ENCODE data around the gene COX6A2. TPM values are rescaled to one million over a fixed set of nuclear protein-coding genes. Genes with fewer than 3 reads are reported as not detected.

COX6A2 gene
- total RNA-seq, 2 experiments from 2014 or later = not detected

DNA sequence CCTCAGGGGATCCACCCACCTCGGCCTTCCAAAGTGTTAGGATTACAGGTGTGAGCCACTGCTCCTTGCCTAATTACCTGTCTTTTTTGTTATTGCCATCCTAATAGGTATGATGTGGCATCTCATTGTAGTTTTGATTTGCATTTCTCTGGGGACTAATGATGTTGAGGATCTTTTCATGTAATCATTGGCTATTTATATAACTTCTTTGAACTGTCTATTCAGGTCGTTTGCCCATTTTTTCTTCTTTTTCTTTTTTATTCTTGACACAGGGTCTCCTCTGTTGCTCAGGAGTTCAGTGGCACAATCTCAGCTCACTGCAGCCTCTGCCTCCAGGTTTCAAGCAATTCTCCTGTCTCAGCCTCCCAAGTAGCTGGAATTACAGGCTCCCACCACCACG lies 42.5 kb upstream of the COX6A2 start:
- Mint-ChIP-seq H3K27me3 (peaks cover 31% of the 10 kb centered on the region), H3K27ac (no peak overlapping the region), H3K4me3 (no peak overlapping the region), H3K9me3 (no peaks in the 10 kb centered on the region), H3K4me1 (peaks cover 21% of the 10 kb centered on the region), H3K36me3 (peaks cover 4% of the 10 kb centered on the region)
- POLR2A ChIA-PET = interaction anchor here (0.7 kb wide), 1 partner anchor 49 kb away, joined by 6 read pairs; no protein-coding TSS in a partner anchor
- DNase-seq (no peak), ATAC-seq (ENCODE audit: low read depth) (no peak)

DNA sequence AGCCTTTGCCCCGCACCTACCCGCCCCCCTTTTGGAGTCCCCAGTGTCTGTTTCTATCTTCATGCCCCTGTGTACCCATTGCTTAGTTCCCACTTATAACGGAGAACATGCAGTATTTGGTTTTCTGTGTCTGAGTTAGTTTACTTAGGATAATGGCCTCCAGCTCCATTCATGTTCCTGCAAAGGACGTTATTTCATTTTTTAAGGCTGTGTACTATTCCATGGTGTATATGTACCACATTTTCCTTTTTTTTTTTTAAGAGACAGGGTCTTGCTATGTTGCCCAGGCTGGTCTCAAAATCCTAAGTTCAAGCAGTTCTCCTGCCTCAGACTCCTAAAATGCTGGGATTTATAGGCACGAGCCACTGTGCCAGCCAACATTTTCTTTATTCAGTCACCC lies 39.7 kb upstream of the COX6A2 start:
- Mint-ChIP-seq H3K4me3 (no peak overlapping the region), H3K27me3 (peaks cover 18% of the 10 kb centered on the region), H3K9me3 (no peaks in the 10 kb centered on the region), H3K27ac (no peak overlapping the region), H3K36me3 (peaks cover 10% of the 10 kb centered on the region), H3K4me1 (peaks cover 20% of the 10 kb centered on the region)
- POLR2A ChIA-PET = no interaction called here
- DNase-seq (no peak), ATAC-seq (ENCODE audit: low read depth) (no peak)

DNA sequence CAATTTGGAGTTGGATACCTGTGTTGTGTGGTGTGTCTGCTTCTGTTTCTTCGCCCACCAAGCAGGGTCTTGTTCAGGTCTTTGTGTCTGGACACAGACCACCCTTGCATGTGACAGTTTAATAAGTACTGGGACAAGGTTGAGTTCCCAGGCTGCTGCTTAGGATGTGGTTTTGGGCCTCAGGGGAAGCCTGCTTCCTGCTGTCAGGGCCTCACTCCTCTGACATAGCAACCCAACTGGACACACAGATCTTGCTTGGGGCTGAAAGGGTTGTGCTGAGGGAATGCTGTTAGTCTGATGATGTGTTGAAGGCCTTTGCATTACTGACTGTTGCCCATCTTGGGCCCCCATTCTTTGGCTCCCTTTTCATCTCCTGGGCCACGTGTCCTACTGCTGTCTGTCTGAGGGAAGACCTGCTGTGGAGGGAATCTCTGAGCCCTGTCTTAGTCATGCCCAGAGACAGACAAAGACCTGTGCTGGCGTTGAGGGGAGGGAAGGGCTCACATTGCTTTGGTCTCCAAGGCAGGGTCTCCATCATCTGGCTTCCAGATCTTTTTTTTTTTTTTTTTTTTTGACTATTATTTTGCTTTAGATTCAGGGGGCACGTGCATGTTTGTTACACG lies 39.1 kb upstream of the COX6A2 start:
- POLR2A ChIA-PET = no interaction called here
- Mint-ChIP-seq H3K9me3 (no peaks in the 10 kb centered on the region), H3K4me1 (peaks cover 17% of the 10 kb centered on the region), H3K4me3 (peak overlapping the region; percentile 28), H3K27me3 (peaks cover 12% of the 10 kb centered on the region), H3K36me3 (peaks cover 10% of the 10 kb centered on the region), H3K27ac (peak overlapping the region; percentile 78)
- ATAC-seq (ENCODE audit: low read depth) (peak; percentile 74), DNase-seq (no peak)

DNA sequence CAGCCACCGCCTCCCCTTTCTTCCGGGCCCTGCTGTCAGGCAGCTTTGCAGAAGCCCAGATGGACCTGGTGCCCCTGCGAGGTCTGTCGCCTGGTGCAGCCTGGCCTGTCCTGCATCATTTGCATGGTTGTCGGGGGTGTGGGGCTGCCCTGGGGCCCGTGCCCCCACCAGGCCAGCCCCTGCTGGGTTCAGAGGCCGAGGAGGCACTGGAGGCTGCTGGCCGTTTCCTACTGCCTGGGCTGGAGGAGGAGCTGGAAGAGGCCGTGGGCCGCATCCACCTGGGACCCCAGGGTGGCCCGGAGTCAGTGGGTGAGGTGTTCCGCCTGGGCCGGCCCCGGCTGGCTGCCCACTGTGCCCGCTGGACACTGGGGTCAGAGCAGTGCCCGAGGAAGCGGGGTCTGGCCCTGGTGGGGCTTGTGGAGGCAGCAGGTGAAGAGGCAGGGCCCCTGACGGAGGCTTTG lies 38.3 kb upstream of the COX6A2 start:
- Mint-ChIP-seq H3K36me3 (peaks cover 10% of the 10 kb centered on the region), H3K27ac (peak overlapping the region; percentile 78), H3K4me1 (peaks cover 17% of the 10 kb centered on the region), H3K4me3 (no peak overlapping the region), H3K27me3 (peaks cover 8% of the 10 kb centered on the region), H3K9me3 (no peaks in the 10 kb centered on the region)
- DNase-seq (no peak), ATAC-seq (ENCODE audit: low read depth) (no peak)
- POLR2A ChIA-PET = interaction anchor here (0.5 kb wide), 1 partner anchor 697 kb away, joined by 3 read pairs; no protein-coding TSS in a partner anchor

DNA sequence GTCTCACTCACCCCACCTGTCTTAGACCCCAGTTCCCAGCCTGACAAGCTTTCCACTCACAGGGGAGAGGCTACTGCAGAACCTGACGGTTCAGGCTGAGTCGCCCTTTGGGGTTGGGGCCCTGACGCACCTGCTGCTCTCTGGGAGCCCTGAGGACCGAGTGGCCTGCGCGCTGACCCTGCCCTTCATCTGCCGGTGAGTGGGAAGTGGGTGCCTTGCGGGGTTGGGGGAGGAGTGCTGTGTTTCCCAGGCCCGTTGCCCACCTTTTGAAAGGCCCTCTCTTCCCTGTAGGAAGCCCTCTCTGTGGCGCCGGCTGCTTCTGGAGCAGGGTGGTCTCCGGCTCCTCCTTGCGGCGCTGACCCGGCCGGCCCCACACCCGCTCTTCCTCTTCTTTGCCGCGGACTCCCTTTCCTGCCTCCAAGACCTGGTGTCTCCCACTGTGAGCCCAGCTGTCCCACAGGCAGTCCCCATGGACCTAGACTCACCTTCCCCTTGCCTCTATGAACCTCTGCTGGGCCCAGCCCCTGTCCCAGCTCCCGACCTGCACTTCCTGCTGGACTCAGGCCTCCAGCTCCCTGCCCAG lies 37.7 kb upstream of the COX6A2 start:
- Mint-ChIP-seq H3K27me3 (peaks cover 3% of the 10 kb centered on the region), H3K4me3 (no peak overlapping the region), H3K4me1 (peaks cover 21% of the 10 kb centered on the region), H3K9me3 (no peaks in the 10 kb centered on the region), H3K27ac (peak overlapping the region; percentile 25), H3K36me3 (peaks cover 10% of the 10 kb centered on the region)
- POLR2A ChIA-PET = interaction anchor here (0.5 kb wide), 1 partner anchor 696 kb away, joined by 3 read pairs; no protein-coding TSS in a partner anchor
- DNase-seq = no peak
- ATAC-seq (ENCODE audit: low read depth) = no peak

DNA sequence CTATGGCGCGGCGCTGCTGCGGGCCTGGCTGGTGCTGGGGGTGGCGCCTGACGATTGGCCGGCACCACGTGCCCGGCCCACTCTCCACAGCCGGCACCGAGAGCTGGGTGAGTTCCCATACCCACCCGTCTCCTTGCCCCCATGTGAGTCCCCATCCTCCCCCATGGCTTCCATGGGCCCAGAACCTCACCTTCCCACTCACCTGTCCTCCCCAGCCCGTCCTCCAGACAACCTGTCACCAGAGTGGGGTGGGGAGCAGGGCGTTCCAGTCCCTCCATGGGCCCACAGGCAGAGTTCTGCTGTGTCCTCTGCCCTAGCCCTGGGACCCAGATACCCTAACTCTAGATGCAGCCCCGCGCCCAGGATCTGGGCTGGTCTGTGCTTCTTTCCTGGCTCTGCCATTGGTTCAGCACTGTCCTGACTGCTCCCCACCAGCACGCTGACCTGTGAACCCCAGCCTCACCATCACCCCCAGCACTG lies 36.7 kb upstream of the COX6A2 start:
- Mint-ChIP-seq H3K4me1 (peaks cover 30% of the 10 kb centered on the region), H3K36me3 (peaks cover 10% of the 10 kb centered on the region), H3K27me3 (no peaks in the 10 kb centered on the region), H3K9me3 (no peaks in the 10 kb centered on the region), H3K27ac (peak overlapping the region; percentile 48), H3K4me3 (no peak overlapping the region)
- ATAC-seq (ENCODE audit: low read depth) (no peak), DNase-seq (no peak)
- POLR2A ChIA-PET = no interaction called here

DNA sequence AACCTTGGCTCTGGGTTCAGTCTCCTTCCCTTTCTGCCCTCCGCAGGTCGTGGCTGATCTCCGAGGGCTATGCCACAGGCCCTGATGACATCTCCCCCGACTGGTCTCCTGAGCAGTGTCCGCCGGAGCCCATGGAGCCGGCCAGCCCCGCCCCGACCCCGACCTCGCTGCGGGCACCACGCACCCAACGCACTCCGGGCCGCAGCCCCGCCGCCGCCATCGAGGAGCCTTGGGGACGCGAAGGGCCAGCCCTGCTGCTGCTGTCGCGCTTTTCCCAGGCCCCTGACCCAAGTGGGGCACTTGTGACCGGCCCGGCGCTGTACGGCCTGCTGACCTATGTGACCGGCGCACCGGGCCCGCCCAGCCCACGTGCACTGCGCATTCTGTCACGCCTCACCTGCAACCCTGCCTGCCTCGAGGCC lies 36.2 kb upstream of the COX6A2 start:
- ATAC-seq (ENCODE audit: low read depth) (no peak), DNase-seq (no peak)
- peaks cover 10% of the 10 kb centered on the region for H3K36me3 Mint-ChIP-seq
- no peak overlapping the region for H3K4me3 Mint-ChIP-seq
- no peaks in the 10 kb centered on the region for H3K9me3 Mint-ChIP-seq
- no peak overlapping the region for H3K27ac Mint-ChIP-seq
- peaks cover 31% of the 10 kb centered on the region for H3K4me1 Mint-ChIP-seq
- no peaks in the 10 kb centered on the region for H3K27me3 Mint-ChIP-seq
- POLR2A ChIA-PET = interaction anchor here (0.6 kb wide), 1 partner anchor 22 kb away, joined by 3 read pairs; the partner anchor contains the start of gene ZNF843

DNA sequence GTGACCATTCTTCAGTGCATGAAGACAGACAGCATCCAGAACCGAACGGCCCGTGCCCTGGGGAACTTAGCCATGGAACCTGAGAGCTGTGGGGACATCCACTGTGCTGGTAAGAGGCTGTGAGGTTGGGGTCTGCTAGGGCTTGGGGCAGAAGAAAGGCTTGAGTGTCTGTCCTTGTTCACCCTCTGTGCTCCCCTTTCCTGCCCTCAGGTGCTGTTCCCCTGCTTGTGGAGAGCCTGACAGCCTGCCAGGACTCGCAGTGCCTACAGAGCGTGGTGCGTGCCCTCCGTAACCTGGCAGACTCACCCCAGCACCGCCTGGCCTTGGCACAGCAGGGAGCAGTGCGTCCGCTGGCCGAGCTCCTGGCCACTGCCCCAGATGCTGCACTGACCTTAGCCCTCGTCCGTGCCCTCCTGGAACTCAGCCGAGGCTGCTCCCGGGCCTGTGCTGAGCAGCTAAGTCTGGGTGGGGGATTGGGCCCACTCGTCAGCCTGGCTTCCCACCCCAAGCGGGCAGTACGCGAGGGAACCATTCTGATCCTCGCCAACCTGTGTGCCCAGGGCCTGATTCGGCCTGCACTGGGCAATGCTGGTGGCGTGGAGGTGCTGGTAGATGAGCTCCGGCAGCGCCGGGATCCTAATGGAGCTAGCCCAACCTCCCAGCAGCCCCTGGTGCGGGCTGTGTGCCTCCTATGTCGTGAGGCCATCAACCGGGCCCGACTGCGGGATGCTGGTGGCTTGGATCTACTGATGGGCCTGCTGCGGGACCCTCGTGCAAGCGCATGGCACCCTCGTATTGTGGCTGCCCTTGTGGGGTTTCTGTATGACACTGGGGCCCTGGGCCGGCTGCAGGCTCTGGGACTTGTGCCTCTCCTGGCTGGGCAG lies 34.0 kb upstream of the COX6A2 start:
- H3K4me3 Mint-ChIP-seq = no peak overlapping the region
- peaks cover 10% of the 10 kb centered on the region for H3K36me3 Mint-ChIP-seq
- no peak for ATAC-seq (ENCODE audit: low read depth)
- H3K9me3 Mint-ChIP-seq = no peaks in the 10 kb centered on the region
- H3K27me3 Mint-ChIP-seq = no peaks in the 10 kb centered on the region
- POLR2A ChIA-PET = no interaction called here
- no peak for DNase-seq
- H3K4me1 Mint-ChIP-seq = peaks cover 25% of the 10 kb centered on the region
- H3K27ac Mint-ChIP-seq = no peak overlapping the region

DNA sequence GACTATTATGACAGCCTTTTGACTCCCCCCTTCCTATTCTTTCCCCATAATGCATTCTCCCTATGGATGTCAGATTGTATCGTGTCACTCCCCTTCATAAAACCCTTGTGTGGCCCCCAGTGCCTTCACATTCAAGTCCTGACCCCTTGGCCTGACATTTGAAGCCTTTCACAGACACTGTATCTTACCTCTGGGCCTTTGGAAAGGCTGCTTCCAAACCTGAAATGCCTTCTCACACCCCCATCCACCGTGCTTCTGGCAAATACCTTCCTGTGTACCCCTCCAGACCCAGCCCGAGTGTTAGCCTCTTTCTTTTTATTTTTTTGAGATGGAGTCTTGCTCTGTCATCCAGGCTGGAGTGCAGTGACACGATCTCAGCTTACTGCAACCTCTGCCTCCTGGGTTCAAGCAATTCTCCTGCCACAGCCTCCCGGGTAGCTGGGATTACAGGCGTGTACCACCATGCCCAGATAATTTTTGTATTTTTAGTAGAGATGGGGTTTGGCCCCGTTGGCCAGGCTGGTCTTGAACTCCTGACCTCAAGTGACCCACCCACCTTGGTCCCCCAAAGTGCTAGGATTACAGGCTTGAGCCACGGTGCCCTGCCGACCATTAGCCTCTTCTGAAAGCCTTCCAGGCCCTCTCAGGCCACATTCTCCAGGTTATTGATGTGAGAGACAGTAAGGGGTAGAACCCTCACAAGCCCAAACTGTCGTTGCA lies 33.2 kb upstream of the COX6A2 start:
- Mint-ChIP-seq H3K4me1 (peaks cover 25% of the 10 kb centered on the region), H3K9me3 (no peaks in the 10 kb centered on the region), H3K36me3 (peaks cover 12% of the 10 kb centered on the region), H3K27me3 (no peaks in the 10 kb centered on the region), H3K4me3 (peak overlapping the region; percentile 1), H3K27ac (peak overlapping the region; percentile 69)
- POLR2A ChIA-PET = interaction anchor here (0.7 to 5.9 kb wide), 14 partner anchors 10 to 412 kb away, joined by 3 to 36 read pairs (median 11); partner anchors contain the start of genes FUS, KAT8, RUSF1 and ZNF267
- no peak for DNase-seq
- no peak for ATAC-seq (ENCODE audit: low read depth)

DNA sequence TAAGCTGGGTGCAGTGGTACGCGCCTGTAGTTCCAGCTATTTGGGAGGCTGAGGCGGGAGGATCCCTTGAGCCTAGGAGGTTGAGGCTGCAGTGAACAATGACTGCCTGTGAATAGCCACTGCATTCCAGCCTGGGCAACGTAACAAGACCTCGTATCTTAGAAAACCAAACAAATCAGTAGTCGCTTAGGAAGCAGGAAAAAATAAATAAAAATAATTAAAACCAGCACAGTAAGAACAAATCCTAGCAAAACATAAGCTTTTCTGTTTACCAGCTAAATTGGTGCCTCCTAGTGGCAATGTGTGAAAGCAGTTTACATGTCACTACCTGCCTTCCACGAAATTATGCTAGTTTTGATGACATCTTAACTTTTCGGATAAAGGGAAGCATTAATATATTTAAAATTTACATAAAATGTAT lies 32.4 kb upstream of the COX6A2 start:
- Mint-ChIP-seq H3K36me3 (peaks cover 13% of the 10 kb centered on the region), H3K9me3 (no peaks in the 10 kb centered on the region), H3K4me1 (peaks cover 30% of the 10 kb centered on the region), H3K27ac (peak overlapping the region; percentile 92), H3K4me3 (peak overlapping the region; percentile 92), H3K27me3 (no peaks in the 10 kb centered on the region)
- ATAC-seq (ENCODE audit: low read depth) = no peak
- no peak for DNase-seq
- POLR2A ChIA-PET = interaction anchor here (0.7 to 5.9 kb wide), 19 partner anchors 9 to 475 kb away, joined by 3 to 36 read pairs (median 5); partner anchors contain the start of genes FUS, KAT8, RUSF1 and ZNF267

DNA sequence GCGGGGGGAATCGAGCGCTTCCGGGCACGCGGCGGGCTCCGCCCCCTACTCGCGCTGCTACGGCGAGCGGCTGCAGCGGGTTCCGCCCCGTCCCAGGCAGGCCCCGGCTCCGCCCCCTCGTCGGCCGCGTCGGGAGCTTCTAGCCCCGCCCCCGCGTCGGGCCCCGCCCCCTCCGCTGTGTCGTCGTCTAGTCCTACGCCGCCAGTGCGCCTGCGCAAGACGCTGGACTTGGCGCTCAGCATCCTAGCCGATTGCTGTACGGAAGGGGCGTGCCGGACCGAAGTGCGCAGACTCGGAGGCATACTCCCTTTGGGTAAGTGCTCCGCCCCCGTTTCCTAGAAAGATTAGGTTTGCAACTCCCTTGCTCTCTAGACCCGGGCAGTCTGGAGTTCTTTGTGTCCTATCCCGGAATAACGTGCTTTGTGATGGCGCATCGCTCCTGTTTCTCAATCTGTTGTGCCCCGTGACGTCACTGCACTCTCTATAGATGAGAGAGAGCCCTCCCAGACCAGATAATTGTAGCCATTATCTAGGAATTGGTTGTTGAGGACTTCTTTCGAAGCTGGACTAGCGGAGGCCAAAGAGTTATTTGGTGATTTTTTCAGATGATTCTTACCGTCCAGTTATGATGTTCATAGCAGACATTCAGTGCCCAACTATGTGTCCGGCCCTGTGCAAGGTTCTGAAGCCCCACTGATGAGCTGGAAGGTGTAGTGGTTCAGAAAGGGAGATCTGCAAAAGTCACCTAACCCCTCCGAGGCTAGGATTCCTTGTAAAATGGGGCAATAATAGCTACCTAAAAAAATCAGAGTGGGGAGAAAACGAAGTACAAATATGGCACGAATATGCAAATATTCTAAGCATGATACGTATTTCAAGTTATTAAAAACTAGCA lies 31.8 kb upstream of the COX6A2 start:
- Mint-ChIP-seq H3K36me3 (peaks cover 14% of the 10 kb centered on the region), H3K4me3 (peak overlapping the region; percentile 92), H3K9me3 (no peaks in the 10 kb centered on the region), H3K4me1 (peaks cover 36% of the 10 kb centered on the region), H3K27ac (peak overlapping the region; percentile 97), H3K27me3 (no peaks in the 10 kb centered on the region)
- ATAC-seq (ENCODE audit: low read depth) (peak; percentile 72), DNase-seq (peak; percentile 100)
- POLR2A ChIA-PET = interaction anchor here (0.7 to 5.9 kb wide), 29 partner anchors 8 to 518 kb away, joined by 3 to 36 read pairs (median 5); partner anchors contain the start of genes FUS, KAT8, PYCARD and RUSF1
